HG03039 (cell line): ENCODE results near the gene CARM1.
A peak's percentile ranks its signal among the peaks of the same experiment; 100 is the strongest.
"Not testable (repeated sequence)": the region's sequence is repeated elsewhere in the genome, so short reads cannot be mapped to it uniquely, and the experiment has no call there.

ENCODE experiments used
- ATAC-seq: cut with Tn5 transposase; IDR thresholded peaks from one replicate; pipeline ENCODE4 v1.9.1; 2021; ENCODE audit warnings: mild to moderate bottlenecking, moderate library complexity; ENCODE audit not compliant: unreplicated experiment

The CARM1 gene

DNA sequence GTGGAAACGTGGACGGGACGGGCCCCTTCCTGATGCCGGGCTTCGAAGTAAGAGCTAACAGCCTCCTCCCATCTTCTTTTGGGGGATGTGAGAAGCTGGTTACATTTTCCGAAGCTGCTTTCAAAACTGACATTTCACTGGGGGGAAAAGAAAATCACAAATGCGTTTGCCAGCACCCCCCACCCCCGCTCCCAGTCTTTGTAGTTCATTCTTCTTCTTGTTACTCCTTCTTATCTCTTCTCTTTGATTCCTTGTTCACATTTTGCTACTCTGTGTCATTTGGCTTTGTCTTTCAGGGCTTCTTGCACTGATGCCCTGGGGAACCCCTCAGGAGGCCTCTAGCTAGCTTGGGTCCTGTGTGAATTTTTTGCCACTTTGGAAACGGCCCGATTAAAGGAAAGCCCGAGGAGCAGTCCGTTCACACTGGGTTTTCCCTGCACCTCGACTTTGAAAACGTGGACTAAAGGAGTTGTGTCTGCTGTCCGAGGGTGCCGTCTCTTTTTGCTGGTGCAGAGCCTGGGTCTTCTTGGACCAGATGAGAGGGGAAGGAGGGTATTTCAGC lies 1.3 kb downstream of the CARM1 start:
- ATAC-seq, result no peak

- ATAC-seq, result no peak
Measured at GRCh38 chr19:10874024-10874423, 2.7 kb downstream of the CARM1 start.

- peak; percentile 45 for ATAC-seq
Measured at GRCh38 chr19:10876459-10877240, 5.3 kb downstream of the CARM1 start.

- ATAC-seq, result not testable (repeated sequence)
Measured at GRCh38 chr19:10877608-10878007, 6.3 kb downstream of the CARM1 start.

DNA sequence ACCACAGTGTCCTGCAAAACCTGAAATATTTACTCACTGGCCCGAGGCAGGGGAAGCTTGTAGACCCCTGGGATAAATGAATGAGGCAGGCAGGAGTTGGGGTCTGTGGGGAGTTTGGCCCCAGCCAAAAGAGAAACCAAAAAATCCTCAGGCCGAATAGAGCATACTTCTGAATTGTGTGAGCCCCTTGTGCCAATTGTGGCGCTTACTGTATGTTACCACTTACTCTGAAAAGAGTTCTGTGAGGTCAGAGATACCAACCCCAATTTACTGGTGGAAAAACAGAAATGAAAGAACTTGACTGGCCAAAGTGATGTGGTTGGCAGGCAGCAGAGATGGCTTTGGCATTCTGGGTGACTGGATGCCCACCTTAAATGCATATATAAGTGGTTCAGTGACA lies 6.9 kb downstream of the CARM1 start:
- ATAC-seq, result no peak

DNA sequence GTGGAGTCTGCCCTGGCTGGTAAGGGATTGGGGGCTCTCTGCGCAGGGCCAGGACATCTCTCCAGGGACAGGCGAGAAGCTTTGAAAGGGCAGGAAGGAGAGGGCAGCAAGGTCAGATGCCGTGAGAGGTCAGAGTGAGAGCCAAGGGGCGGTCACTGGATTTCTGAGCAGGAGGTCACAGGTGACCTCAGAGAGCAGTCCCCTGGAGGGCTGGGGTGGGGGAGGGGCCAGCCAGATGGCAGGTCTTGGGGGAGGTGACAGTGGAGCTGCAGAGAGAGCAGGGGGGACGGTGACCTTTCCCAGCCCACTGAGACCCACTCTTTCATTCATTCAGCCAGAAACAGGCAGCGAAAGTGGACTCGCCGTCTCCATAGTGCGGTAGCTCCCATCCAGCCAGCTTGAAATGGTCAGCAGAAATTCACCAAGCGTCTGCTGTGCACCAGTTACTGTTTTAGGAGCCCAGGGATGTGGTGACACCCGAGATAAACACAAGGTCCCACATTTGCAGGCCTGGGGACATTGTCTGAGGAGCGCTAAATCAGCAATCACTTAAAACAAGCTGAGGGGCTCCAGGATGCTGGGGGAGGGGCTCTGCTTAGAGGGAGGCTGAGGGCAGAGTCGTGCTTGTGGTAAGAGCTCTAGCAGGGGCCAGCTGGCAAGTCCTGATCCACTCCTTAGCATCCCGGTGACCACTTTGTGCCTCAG lies 10.2 kb downstream of the CARM1 start:
- ATAC-seq, result no peak

- ATAC-seq, result no peak
Measured at GRCh38 chr19:10882108-10882457, 10.7 kb downstream of the CARM1 start.

DNA sequence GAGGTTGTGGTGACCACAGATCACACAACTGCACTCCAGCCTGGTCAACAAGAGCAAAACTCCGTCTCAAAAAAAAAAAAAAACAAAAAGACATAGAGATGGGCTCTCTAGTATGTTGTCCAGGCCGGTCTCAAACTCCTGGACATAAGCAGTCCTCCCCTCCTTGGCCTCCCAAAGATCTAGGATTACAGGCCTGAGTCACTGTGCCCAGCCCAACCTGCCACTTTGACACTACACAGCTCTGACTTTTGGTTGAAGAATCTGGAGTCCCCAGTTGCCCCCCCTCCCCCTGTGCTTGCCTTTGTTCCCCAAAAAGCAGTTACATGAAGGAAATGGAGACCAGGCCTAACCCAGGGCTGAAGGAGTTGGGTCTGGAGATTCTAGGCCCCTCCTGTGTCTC lies 12.9 kb downstream of the CARM1 start:
- no peak for ATAC-seq

DNA sequence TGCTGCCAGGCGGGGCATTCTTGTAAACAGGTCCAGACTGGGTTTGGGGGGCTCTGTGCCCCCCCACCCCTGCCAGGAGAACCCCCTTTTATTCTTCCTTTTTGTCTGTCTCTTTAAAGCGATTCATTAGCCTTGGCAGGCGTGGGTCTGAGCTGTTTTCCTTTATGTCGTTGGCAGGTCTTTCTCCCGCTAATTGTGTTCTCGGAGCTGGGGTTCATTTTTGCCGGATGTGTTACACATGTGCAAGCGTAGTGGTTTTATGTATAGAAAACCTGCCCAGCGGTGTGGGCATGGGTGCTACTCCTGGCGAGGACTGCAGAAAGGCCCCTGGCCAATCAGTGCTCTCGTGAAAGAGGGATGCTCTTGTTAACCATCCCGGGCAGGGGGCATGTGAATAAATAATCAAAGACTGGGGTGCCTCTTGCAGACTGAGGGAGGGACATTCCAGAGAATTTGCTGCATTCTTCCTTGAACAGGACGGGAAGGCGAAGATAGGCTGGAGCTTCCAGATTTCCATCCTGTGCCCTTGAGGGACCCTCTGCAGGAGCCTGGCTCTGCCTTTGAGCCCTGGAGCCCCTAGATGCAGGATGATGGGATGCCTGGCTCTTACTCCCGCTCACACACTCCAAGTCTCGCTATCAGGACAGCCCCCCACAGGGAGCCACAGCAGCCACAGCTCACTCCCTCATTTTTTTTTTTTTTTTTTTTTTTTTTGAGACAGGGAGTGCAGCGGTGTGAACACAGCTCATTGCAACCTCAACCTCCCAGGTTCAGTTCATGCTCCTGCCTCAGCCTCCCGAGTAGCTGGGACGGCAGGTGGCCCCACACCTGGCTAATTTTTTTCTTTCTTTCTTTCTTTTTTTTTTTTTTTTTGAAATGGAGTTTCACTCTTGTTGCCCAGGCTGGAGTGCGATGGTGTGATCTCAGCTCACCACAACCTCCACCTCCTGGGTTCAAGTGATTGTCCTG lies 14.1 kb downstream of the CARM1 start:
- ATAC-seq, result no peak

DNA sequence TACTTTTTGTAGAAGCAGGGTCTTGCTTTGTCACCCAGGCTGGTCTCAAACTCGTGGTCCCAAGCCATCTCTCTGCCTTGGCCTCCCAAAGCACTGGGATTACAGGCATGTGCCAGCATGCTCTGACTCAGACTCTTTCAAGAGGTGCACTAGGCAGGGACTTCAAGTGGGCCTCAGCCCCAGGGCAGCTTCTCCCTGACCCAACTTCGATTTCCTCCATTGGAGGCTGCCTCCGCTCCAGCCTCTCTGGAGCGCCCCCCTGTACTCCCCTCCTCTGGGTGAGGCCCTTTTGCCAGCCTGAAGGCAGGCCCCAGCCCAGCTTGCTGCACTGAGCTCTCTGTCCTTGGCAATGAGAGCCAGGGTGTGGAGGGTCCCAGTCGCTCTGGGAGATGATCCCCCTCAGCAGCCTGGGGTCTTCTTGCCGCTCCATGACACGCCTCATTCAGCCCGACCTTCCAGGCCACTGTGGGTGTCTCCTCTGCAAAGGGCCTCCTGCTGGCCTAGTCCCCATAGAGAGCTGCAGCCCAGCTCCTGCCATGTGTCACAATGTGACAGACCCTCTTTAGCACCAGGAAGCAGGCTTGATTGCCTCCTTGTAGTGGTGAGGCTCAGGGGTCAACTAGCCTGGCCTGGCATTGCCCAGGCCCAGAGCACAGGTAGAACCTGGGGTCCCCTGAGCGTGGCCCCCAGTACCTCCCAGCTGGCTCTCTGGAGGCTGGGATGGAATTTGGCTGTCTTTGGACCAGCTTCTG lies 16.4 kb downstream of the CARM1 start:
- ATAC-seq, result no peak

DNA sequence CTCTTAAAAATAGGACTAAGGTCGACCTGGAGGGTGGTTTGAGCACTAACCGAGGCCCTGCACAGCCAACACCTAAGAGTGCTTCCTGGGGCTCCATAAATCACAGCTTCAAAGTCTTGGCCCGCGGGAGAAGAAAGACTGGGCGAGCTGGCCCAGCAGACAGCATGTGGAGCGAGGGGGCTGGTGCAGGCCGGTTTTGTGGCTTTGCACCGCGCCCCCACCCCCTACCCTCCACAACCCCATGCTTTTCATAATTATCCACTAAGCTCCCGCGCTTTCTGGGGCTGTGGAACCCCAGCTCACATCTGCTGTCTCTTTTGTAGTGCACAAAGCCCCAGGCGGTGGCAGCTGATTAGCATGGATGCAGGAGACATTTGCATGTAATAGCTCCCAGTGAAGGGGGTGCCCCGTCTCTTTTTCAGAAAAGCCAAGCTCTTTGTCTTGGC lies 17.1 kb downstream of the CARM1 start:
- ATAC-seq, result no peak

DNA sequence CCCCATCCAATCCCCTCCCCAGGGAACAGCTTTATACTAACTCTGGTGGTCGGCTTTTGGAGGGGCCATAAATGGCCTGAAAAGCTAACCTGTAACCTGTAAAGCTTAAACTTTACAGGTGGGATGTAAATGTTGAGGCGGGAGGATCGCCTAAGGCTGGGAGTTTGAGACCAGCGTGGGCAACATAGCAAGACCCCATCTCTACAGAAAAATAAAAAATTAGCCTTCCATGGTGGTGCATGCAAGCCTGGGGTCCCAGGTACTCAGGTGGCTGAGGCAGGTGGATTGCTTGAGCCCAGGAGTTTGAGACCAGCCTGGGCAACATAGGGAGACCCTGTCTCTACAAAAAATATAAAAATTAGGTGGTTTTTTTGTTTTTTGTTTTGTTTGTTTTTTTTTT lies 18.5 kb downstream of the CARM1 start:
- ATAC-seq, result no peak

- ATAC-seq, result no peak
Measured at GRCh38 chr19:10891405-10892086, 20.2 kb downstream of the CARM1 start.

- no peak for ATAC-seq
Measured at GRCh38 chr19:10892256-10892655, 20.9 kb downstream of the CARM1 start.

GRCh38 chr19:10894911-10895213 lies 23.5 kb downstream of the CARM1 start:
- no peak for ATAC-seq

- no peak for ATAC-seq
Measured at GRCh38 chr19:10895363-10895762, 24.0 kb downstream of the CARM1 start.

- ATAC-seq, result no peak
Measured at GRCh38 chr19:10895920-10896319, 24.6 kb downstream of the CARM1 start.

- ATAC-seq, result no peak
Measured at GRCh38 chr19:10896851-10897526, 25.6 kb downstream of the CARM1 start.

DNA sequence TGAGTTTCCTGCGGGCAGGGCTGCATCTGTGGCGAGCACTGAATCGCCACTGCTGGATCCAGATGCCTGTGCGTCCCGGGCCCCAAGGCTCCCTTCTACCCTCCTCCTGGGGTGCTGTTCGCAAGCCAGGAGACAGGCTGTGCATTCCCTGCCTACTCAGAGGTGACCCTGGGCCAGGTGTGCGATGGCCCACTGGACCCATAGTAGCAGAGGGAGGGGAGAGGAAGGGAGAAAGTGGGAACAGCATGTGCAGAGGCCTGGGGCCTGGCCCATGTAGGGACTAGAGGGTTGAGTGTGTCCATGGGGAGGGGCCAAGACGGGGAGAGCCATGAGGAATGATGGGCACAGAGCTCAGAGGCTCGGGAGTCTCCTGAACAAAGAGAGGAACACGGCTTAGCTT lies 27.3 kb downstream of the CARM1 start:
- no peak for ATAC-seq
